ENCODE data around the gene CDON. TPM values are rescaled to one million over a fixed set of nuclear protein-coding genes. Genes with fewer than 3 reads are reported as not detected.

CDON gene
- total RNA-seq, 1 experiment from 2014 or later, result 17.2 TPM

DNA sequence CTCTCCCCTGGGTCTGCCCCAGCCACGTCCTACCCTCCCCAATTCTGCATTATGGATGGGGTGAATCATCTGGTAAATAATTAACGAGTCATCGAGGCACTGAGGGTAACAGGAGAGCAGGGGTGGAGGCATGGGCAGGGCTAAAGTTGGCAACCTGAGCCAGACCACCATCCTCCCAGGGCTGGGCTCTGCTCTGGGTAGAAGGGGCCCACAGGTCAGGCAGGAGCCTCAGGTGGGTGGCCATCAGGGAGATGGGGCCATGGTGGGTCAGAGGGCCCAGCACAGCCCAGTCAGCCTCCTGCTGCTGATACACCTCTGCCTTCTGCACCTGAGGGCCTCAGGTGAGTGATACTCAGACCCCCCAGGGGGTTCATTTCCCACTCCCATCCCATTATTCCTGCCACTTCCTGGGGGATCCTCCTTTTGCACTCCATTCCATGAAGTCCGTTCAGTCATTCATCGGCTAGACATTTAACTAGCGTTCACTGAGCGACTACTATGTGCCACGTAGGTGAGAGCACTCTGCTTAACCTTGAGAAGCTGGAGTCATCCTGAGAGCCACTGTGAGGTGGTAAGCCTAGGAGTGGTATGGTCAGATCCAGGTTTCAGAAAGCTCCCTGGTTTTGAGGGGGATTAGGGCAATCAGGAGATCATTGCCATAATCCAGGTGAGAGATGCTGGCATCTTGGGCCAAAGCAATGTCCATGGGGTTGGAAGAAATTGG lies 116.7 kb downstream of the CDON start, which contains the start of gene VSIG10L2:
Gene VSIG10L2, plus strand, starts transcription at position 248 of the 724 bp plus-strand sequence. Its CDS starts 12 bp downstream, at position 260.
- Mint-ChIP-seq H3K4me3 (no peak within 1 kb of the TSS), H3K27ac (no peak within 1 kb of the TSS), H3K27me3 (ENCODE audit: low read depth) (no peaks in the 10 kb centered on the region; the same call in 1 of the 2 replicates), H3K9me3 (no peaks in the 10 kb centered on the region), H3K36me3 (ENCODE audit: insufficient read depth in 1 of 3, low read depth in 3 of 3) (no peaks in the 10 kb centered on the region; a peak in 1 of 7 replicates), H3K4me1 (peaks cover 14 to 21% of the 10 kb centered on the region in 2 experiments)
- H2BK20ac ChIP-seq (ENCODE audit: low read depth, low read length, poor library complexity, severe bottlenecking), result no peak within 1 kb of the TSS
- no peaks in the 10 kb centered on the region for H4K20me1 ChIP-seq (ENCODE audit: control insufficient read depth, insufficient read depth, insufficient read length)
- no peak within 1 kb of the TSS for H3K23ac ChIP-seq (ENCODE audit: insufficient read length, low read depth, low read length)
- no peaks in the 10 kb centered on the region for H3K27me3 ChIP-seq (ENCODE audit: insufficient read depth, low read length)
- no peak for DNase-seq
- no peak within 1 kb of the TSS for H4K8ac ChIP-seq (replicated peaks; ENCODE audit: insufficient read length, low read depth, low read length)
- H3K56ac ChIP-seq (ENCODE audit: insufficient read length, low read depth, low read length), result no peak within 1 kb of the TSS
- no peak within 1 kb of the TSS for H2AFZ ChIP-seq (ENCODE audit: low read length)
- no peak within 1 kb of the TSS for H3K18ac ChIP-seq (ENCODE audit: insufficient read length, low read depth, low read length)
- H4K5ac ChIP-seq (ENCODE audit: insufficient read length, low read depth, low read length), result no peak within 1 kb of the TSS
- H3K79me1 ChIP-seq (ENCODE audit: insufficient read depth, low read depth, low read length, poor library complexity, severe bottlenecking), result no peaks in the 10 kb centered on the region
- WGBS (ENCODE audit: extremely low coverage, insufficient read length, low lambda C conversion rate), result no CpG with 5 or more reads among the region's 8 CpGs
- H3K4ac ChIP-seq (ENCODE audit: low read depth, low read length), result no peak within 1 kb of the TSS
- H3K9ac ChIP-seq (ENCODE audit: extremely low read depth, insufficient read length, low read length), result no peak within 1 kb of the TSS
- no peak within 1 kb of the TSS for H2AK5ac ChIP-seq (ENCODE audit: insufficient read length, low read length)
- H3T11ph ChIP-seq (ENCODE audit: low read length), result no peak within 1 kb of the TSS
- no peak within 1 kb of the TSS for H3K14ac ChIP-seq (ENCODE audit: insufficient read depth, low read length)
- H4K91ac ChIP-seq (ENCODE audit: insufficient read length, low read depth, low read length), result no peak within 1 kb of the TSS
- H2BK120ac ChIP-seq (ENCODE audit: low read depth, low read length, poor library complexity, severe bottlenecking), result no peak within 1 kb of the TSS
- no peak within 1 kb of the TSS for H2BK15ac ChIP-seq (ENCODE audit: low read depth, low read length)
- no peak within 1 kb of the TSS for H2BK12ac ChIP-seq (ENCODE audit: insufficient read length, low read depth, low read length)
- no peak within 1 kb of the TSS for H3K27ac ChIP-seq (ENCODE audit: insufficient read length, low read depth, low read length)
- H3K9me3 ChIP-seq (ENCODE audit: control insufficient read depth, low read depth, low read length), result no peaks in the 10 kb centered on the region
- no peak within 1 kb of the TSS for H2BK5ac ChIP-seq (ENCODE audit: insufficient read length, low read length)
- peaks cover 3% of the 10 kb centered on the region; the same call in 1 of the 2 replicates for H3K4me1 ChIP-seq (ENCODE audit: insufficient read depth, low read length)
- H3K23me2 ChIP-seq (ENCODE audit: insufficient read length, low read depth, low read length, poor library complexity, severe bottlenecking), result no peaks in the 10 kb centered on the region
- TF ChIP-seq, protein P1, sequence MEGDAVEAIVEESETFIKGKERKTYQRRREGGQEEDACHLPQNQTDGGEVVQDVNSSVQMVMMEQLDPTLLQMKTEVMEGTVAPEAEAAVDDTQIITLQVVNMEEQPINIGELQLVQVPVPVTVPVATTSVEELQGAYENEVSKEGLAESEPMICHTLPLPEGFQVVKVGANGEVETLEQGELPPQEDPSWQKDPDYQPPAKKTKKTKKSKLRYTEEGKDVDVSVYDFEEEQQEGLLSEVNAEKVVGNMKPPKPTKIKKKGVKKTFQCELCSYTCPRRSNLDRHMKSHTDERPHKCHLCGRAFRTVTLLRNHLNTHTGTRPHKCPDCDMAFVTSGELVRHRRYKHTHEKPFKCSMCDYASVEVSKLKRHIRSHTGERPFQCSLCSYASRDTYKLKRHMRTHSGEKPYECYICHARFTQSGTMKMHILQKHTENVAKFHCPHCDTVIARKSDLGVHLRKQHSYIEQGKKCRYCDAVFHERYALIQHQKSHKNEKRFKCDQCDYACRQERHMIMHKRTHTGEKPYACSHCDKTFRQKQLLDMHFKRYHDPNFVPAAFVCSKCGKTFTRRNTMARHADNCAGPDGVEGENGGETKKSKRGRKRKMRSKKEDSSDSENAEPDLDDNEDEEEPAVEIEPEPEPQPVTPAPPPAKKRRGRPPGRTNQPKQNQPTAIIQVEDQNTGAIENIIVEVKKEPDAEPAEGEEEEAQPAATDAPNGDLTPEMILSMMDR (conservative IDR thresholded peaks at IDR 0.05), result no peak
- no peaks in the 10 kb centered on the region for H3K79me2 ChIP-seq (ENCODE audit: insufficient read depth, low read length)
- no peak within 1 kb of the TSS for H3K4me2 ChIP-seq (ENCODE audit: insufficient read depth, insufficient read length, low read length)

Measured in H9 (cell line).